Fibroblast of skin of back (primary cell): ENCODE measurements around the gene HSPA6.
A peak's percentile ranks its signal among the peaks of the same experiment; 100 is the strongest.
"Not testable (repeated sequence)": the region's sequence is repeated elsewhere in the genome, so short reads cannot be mapped to it uniquely, and the experiment has no call there.

ENCODE experiments used
- DNase-seq: peaks from one replicate; pipeline ENCODE4 v3.0.0-alpha.2; 2013

The HSPA6 gene

DNA sequence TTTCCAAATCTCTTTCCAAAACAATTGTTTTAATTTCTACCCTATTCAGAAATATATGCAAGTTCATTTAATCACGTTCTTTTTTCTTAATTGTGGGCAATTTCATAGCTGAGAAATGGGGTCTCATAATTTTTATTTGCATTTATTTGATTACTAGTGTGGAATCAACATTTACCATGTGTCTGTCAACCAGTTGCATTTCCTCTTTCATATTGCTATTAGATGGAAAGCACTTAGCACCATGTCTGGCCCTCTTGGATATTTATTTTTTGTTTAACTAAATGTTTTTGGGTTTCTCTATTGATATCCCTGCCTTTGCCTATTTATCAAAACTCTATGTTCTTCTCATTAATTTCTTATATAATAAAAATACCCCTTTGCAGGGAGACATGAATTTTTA lies 39.2 kb downstream of the HSPA6 start:
- DNase-seq: not testable (repeated sequence)

DNA sequence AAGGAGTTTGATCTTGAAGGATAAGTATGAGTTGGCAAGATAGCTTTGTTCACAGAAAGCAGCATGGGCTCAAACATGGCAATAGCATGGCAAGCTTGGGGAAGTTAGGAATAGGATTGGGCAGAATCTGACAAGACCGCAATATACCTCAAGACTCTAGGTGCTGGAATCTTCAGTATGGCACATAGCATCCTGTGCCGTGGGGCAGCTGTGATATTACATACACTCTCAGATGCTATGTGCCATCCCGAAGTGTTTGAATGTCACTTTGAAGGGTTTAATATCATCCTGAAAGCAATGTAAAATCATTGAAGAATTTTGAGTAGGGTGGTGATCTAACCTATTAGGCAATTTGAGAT lies 42.2 kb downstream of the HSPA6 start:
- peak; percentile 0 for DNase-seq

DNA sequence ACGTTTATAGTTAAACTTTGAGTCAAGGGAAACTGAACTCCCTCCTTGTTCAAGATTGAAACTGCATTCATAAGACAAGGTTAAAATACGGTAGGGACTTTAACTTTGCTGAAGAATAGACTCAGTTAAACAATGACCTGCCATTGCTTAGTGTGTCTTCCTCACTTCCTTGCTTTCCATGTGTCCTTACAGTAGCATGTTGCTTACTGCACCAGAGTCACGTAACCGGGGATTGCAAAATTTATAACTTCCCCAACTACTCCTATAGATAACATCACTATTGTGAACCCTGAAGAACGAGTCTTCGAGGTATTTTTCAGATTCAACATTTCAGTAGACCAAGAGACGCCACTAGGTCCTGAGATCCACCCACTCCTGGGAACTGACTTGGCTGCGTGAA lies 47.4 kb downstream of the HSPA6 start:
- not testable (repeated sequence) for DNase-seq
